Fibroblast of mammary gland (primary cell): Measurements from ENCODE around the gene NDUFAF8.

Source experiments
- DNase-seq: peaks from one replicate; pipeline ENCODE4 v3.0.0-alpha.2; 2010; ENCODE audit warnings: low read depth
- H3K4me3 ChIP-seq: 2 replicates; pipeline ENCODE4 v1.5.1; 2011; ENCODE audit warnings: low read depth, mild to moderate bottlenecking, low read length, moderate library complexity; ENCODE audit not compliant: control insufficient read depth
- CTCF ChIP-seq: conservative IDR thresholded peaks from 2 replicates; pipeline ENCODE4 v1.5.1; 2011; ENCODE audit warnings: low read depth, low read length, inconsistent platforms; ENCODE audit not compliant: control insufficient read depth, insufficient read depth

The NDUFAF8 gene

GRCh38 chr17:81257533-81257932 lies 18.4 kb downstream of the NDUFAF8 start:
- DNase-seq = no peak
- TF ChIP-seq CTCF = no peak
- no peak overlapping the region for H3K4me3 ChIP-seq

GRCh38 chr17:81258292-81258691 lies 19.2 kb downstream of the NDUFAF8 start:
- DNase-seq = no peak
- H3K4me3 ChIP-seq = no peak overlapping the region
- TF ChIP-seq CTCF = no peak

- H3K4me3 ChIP-seq = no peak overlapping the region
- DNase-seq = no peak
- no peak for TF ChIP-seq CTCF
Measured at GRCh38 chr17:81259058-81259605, 20.0 kb downstream of the NDUFAF8 start.

- no peak for TF ChIP-seq CTCF
- H3K4me3 ChIP-seq = no peak overlapping the region
- no peak for DNase-seq
Measured at GRCh38 chr17:81260171-81260570, 21.1 kb downstream of the NDUFAF8 start.

- no peak overlapping the region for H3K4me3 ChIP-seq
- no peak for DNase-seq
Measured at GRCh38 chr17:81260641-81261040, 21.5 kb downstream of the NDUFAF8 start.

GRCh38 chr17:81261096-81261495 lies 22.0 kb downstream of the NDUFAF8 start:
- TF ChIP-seq CTCF = no peak

More at GRCh38 chr17:81260641-81261040, 21.5 kb downstream of the NDUFAF8 start:
- TF ChIP-seq CTCF = no peak

GRCh38 chr17:81261582-81262336 lies 22.6 kb downstream of the NDUFAF8 start:
- no peak for TF ChIP-seq CTCF
- H3K4me3 ChIP-seq = no peak overlapping the region
- no peak for DNase-seq

More at GRCh38 chr17:81261096-81261495, 22.0 kb downstream of the NDUFAF8 start:
- DNase-seq = no peak
- H3K4me3 ChIP-seq = no peak overlapping the region
